CD14-positive monocyte (primary cell): ENCODE results near the gene PSMD1. TPM values are rescaled to one million over a fixed set of nuclear protein-coding genes. Genes with fewer than 3 reads are reported as not detected.

Source experiments
- DNase-seq, 3 donors: peaks; one replicate each; pipeline ENCODE4 v3.0.0-alpha.2; 2011 to 2022
- H2AFZ ChIP-seq: 2 replicates; pipeline ENCODE4 v1.6.0; 2012; ENCODE audit warnings: mild to moderate bottlenecking, low read depth, low read length, inconsistent platforms; ENCODE audit not compliant: insufficient read depth, poor library complexity, severe bottlenecking
- H3K27ac ChIP-seq, 2 donors: 1 replicate in 1 of 2; 2 replicates in 1 of 2; pipeline ENCODE4 v1.5.1; 2012 to 2013; ENCODE audit warnings: low read length in 2 of 2, control low read depth in 1 of 2, inconsistent platforms in 1 of 2, low read depth in 1 of 2, mild to moderate bottlenecking in 1 of 2
- H3K27me3 ChIP-seq, 2 donors: one replicate each; pipeline versions ENCODE4 v1.6.0 to v1.6.1; 2011 to 2013; ENCODE audit warnings: low read length in 2 of 2; ENCODE audit not compliant: control insufficient read depth in 2 of 2, insufficient read depth in 2 of 2
- H3K36me3 ChIP-seq, 2 donors: replicated peaks in 1 of 2; 1 replicate in 1 of 2; 2 replicates in 1 of 2; pipeline versions ENCODE4 v1.5.1 to v1.6.1; 2012 to 2013; ENCODE audit warnings: low read length in 2 of 2, control low read depth in 1 of 2, inconsistent platforms in 1 of 2, mild to moderate bottlenecking in 1 of 2; ENCODE audit not compliant: insufficient read depth in 2 of 2, control insufficient read depth in 1 of 2
- H3K4me1 ChIP-seq, 2 donors: 1 replicate in 1 of 2; 2 replicates in 1 of 2; pipeline versions ENCODE4 v1.5.1 to v1.6.1; 2012 to 2013; ENCODE audit warnings: low read length in 2 of 2, control low read depth in 1 of 2, inconsistent platforms in 1 of 2, mild to moderate bottlenecking in 1 of 2, moderate library complexity in 1 of 2; ENCODE audit not compliant: insufficient read depth in 2 of 2, control insufficient read depth in 1 of 2
- H3K4me2 ChIP-seq: replicated peaks from 2 replicates; pipeline ENCODE3; 2012; ENCODE audit warnings: low read length, moderate library complexity, mild to moderate bottlenecking; ENCODE audit not compliant: poor library complexity, severe bottlenecking; ENCODE audit errors: extremely low read depth
- H3K4me3 ChIP-seq, 3 experiments: fragments of 200-600 bp in 1 of 3; sonication (generic) in 1 of 3; replicated peaks in 1 of 3; 1 replicate in 2 of 3; 2 replicates in 1 of 3; pipeline ENCODE4 v1.5.1; 2011 to 2013; ENCODE audit warnings: low read length in 3 of 3, mild to moderate bottlenecking in 3 of 3, control low read depth in 2 of 3, low read depth in 2 of 3, inconsistent platforms in 1 of 3, moderate library complexity in 1 of 3
- H3K79me2 ChIP-seq: 2 replicates; pipeline ENCODE4 v1.6.0; 2012; ENCODE audit warnings: mild to moderate bottlenecking, control low read depth, inconsistent platforms, low read length, moderate library complexity; ENCODE audit not compliant: insufficient read depth
- H3K9ac ChIP-seq: 2 replicates; pipeline ENCODE4 v1.6.0; 2017; ENCODE audit warnings: low read length, mild to moderate bottlenecking; ENCODE audit not compliant: insufficient read depth, poor library complexity, severe bottlenecking
- H3K9me3 ChIP-seq, 2 donors: replicated peaks in 1 of 2; 1 replicate in 1 of 2; 2 replicates in 1 of 2; pipeline versions ENCODE4 v1.5.1 to v1.6.1; 2012 to 2013; ENCODE audit warnings: low read length in 2 of 2, control low read depth in 1 of 2; ENCODE audit not compliant: control insufficient read depth in 1 of 2, insufficient read depth in 1 of 2
- H4K20me1 ChIP-seq: 2 replicates; pipeline ENCODE4 v1.6.0; 2012; ENCODE audit warnings: mild to moderate bottlenecking, low read length, control low read depth, moderate library complexity; ENCODE audit not compliant: insufficient read depth
- H3K27ac Mint-ChIP-seq, 7 donors: one replicate each; pipeline ENCODE4 v1.8.0; 2020; ENCODE audit warnings: mild to moderate bottlenecking in 7 of 7, mixed read lengths in 7 of 7, moderate library complexity in 6 of 7, inconsistent platforms in 2 of 7
- H3K27me3 Mint-ChIP-seq, 3 donors: one replicate each; pipeline ENCODE4 v1.8.0; 2021 to 2022; ENCODE audit warnings: low read depth in 3 of 3, mild to moderate bottlenecking in 3 of 3, mixed read lengths in 3 of 3, moderate library complexity in 3 of 3, inconsistent platforms in 1 of 3
- H3K36me3 Mint-ChIP-seq, 2 donors: one replicate each; pipeline ENCODE4 v1.8.0; 2020; ENCODE audit warnings: mixed read lengths in 2 of 2, inconsistent platforms in 1 of 2, mild to moderate bottlenecking in 1 of 2
- H3K4me1 Mint-ChIP-seq: one replicate; pipeline ENCODE4 v1.8.0; 2020; ENCODE audit warnings: mild to moderate bottlenecking, mixed read lengths
- H3K4me3 Mint-ChIP-seq, 2 donors: one replicate each; pipeline ENCODE4 v1.8.0; 2020; ENCODE audit warnings: mild to moderate bottlenecking in 2 of 2, mixed read lengths in 2 of 2, moderate library complexity in 1 of 2
- H3K9me3 Mint-ChIP-seq, 7 donors: one replicate each; pipeline ENCODE4 v1.8.0; 2020 to 2022; ENCODE audit warnings: mixed read lengths in 7 of 7, mild to moderate bottlenecking in 6 of 7, moderate library complexity in 6 of 7, inconsistent platforms in 2 of 7
- CTCF ChIP-seq: fragments of 200-600 bp; IDR thresholded peaks from one replicate; pipeline ENCODE4 v1.8.0; 2022; ENCODE audit warnings: antibody characterized with exemption, mild to moderate bottlenecking
- WGBS: methylation state at CpG from one replicate; pipeline ENCODE4 v1.1.5; 2013; ENCODE audit warnings: missing lambda C conversion rate; ENCODE audit not compliant: insufficient coverage; 5-methylcytosine and 5-hydroxymethylcytosine counted together
- intact Hi-C, 2 donors: fragments of 100-400 bp; cut with micrococcal nuclease; formaldehyde crosslinking; loops; one replicate each; pipeline versions ENCODE4 v1.15.0 to v1.15.1; 2023
- polyA plus RNA-seq, 3 donors: library from polyadenylated mRNA; depleted of rRNA in 1 of 3; unstranded in 2 of 3; stranded (reverse) in 1 of 3; fragments of 300-500 nt in 2 of 3; fragments of >200 nt in 1 of 3; fragmentation: Illumina TruSeq in 2 of 3; gene quantifications; 1 replicate in 2 of 3; 2 replicates in 1 of 3; pipeline ENCODE4 v1.2.3, GENCODE V29; 2012 to 2021

PSMD1 gene
- polyA plus RNA-seq, 3 donors: 23.5 to 53.9 (median 37.7) TPM

- H3K27ac ChIP-seq: no peak overlapping the region
- H3K36me3 ChIP-seq: no peaks in the 10 kb centered on the region
- H2AFZ ChIP-seq: peak overlapping the region; percentile 98
- H3K79me2 ChIP-seq: no peaks in the 10 kb centered on the region
- H4K20me1 ChIP-seq: no peaks in the 10 kb centered on the region
- no peak overlapping the region for H3K9ac ChIP-seq
- Mint-ChIP-seq H3K4me1 (peaks cover 14% of the 10 kb centered on the region), H3K36me3 (no peaks in the 10 kb centered on the region), H3K27me3 (peaks cover 25 to 27% (median 26%) of the 10 kb centered on the region in 3 donors), H3K27ac (no peak overlapping the region), H3K4me3 (peak overlapping the region; percentile 90 to 94), H3K9me3 (peaks cover 0 to 2% (median 0%) of the 10 kb centered on the region in 7 donors)
- H3K9me3 ChIP-seq: no peaks in the 10 kb centered on the region
- H3K4me3 ChIP-seq: peak overlapping the region in 1 of 3 experiments; percentile 96
- H3K4me2 ChIP-seq: peak overlapping the region; percentile 91
- 66% methylated on average over 3 of the region's 5 CpGs for WGBS
- H3K27me3 ChIP-seq: peaks cover 2 to 8% of the 10 kb centered on the region in 2 donors
- TF ChIP-seq CTCF: no peak
- peaks cover 12 to 15% of the 10 kb centered on the region in 2 donors for H3K4me1 ChIP-seq
- intact Hi-C loops: no loop called here
- DNase-seq: no peak
Measured at GRCh38 chr2:231199219-231199618, 142.6 kb downstream of the PSMD1 start.

- no peaks in the 10 kb centered on the region for H3K9me3 ChIP-seq
- no peaks in the 10 kb centered on the region for H3K79me2 ChIP-seq
- no peak overlapping the region for H3K9ac ChIP-seq
- no peak overlapping the region for H2AFZ ChIP-seq
- no peak overlapping the region for H3K27ac Mint-ChIP-seq
- peaks cover 12 to 15% of the 10 kb centered on the region in 2 donors for H3K4me1 ChIP-seq
- no peaks in the 10 kb centered on the region for H4K20me1 ChIP-seq
- DNase-seq: no peak
- intact Hi-C loops: no loop called here
- WGBS: 84% methylated on average over 3 of the region's 3 CpGs
- peaks cover 0 to 2% (median 0%) of the 10 kb centered on the region in 7 donors for H3K9me3 Mint-ChIP-seq
- peaks cover 14% of the 10 kb centered on the region for H3K4me1 Mint-ChIP-seq
- no peak overlapping the region for H3K4me2 ChIP-seq
- H3K4me3 ChIP-seq: no peak overlapping the region
- no peaks in the 10 kb centered on the region for H3K36me3 Mint-ChIP-seq
- TF ChIP-seq CTCF: no peak
- no peak overlapping the region for H3K27ac ChIP-seq
- peaks cover 2 to 8% of the 10 kb centered on the region in 2 donors for H3K27me3 ChIP-seq
- peak overlapping the region in 1 of 2 donors; percentile 5 for H3K4me3 Mint-ChIP-seq
- no peaks in the 10 kb centered on the region for H3K36me3 ChIP-seq
- peaks cover 22 to 27% (median 25%) of the 10 kb centered on the region in 3 donors for H3K27me3 Mint-ChIP-seq
Measured at GRCh38 chr2:231200805-231201474, 144.3 kb downstream of the PSMD1 start.
